Endothelial cell of umbilical vein (primary cell): ENCODE results near the gene FAM98C. TPM values are rescaled to one million over a fixed set of nuclear protein-coding genes. Genes with fewer than 3 reads are reported as not detected.

Source experiments
- BruUV-seq: library from RNA; stranded (reverse); fragments of 400-500 nt; replicated peaks from 2 replicates; lab custom pipeline; 2021; lab: Mats Ljungman, UMichigan
- CTCF ChIA-PET: fragments of 300-600, 350-600 bp; sonication (Branson Sonifier 250); formaldehyde crosslinking; loops from one replicate; lab custom pipeline; 2021; ENCODE audit warnings: antibody characterized with exemption, inconsistent platforms; lab: Charles Lee
- POLR2A ChIA-PET: fragments of 300-600, 350-600 bp; sonication (Branson Sonifier 250); formaldehyde crosslinking; loops from one replicate; lab custom pipeline; 2021; ENCODE audit warnings: antibody characterized with exemption, inconsistent platforms; lab: Charles Lee
- DNase-seq: peaks from one replicate; pipeline ENCODE4 v3.0.0-alpha.2; 2011; ENCODE audit warnings: low read depth, low spot score
- FAIRE-seq: peaks from 2 replicates; lab custom pipeline; 2011; peaks lifted over from hg19 to GRCh38; lab: Jason Lieb, UNC
- H2AFZ ChIP-seq: 2 replicates; pipeline ENCODE4 v1.6.0; 2012; ENCODE audit warnings: low read depth, low read length, control low read depth, inconsistent platforms
- H3K27ac ChIP-seq: 2 replicates; pipeline ENCODE4 v1.5.1; 2011; ENCODE audit warnings: low read depth, mild to moderate bottlenecking, control low read depth, low read length, moderate library complexity; ENCODE audit not compliant: insufficient read depth
- H3K27me3 ChIP-seq, 2 experiments: 2 replicates each; pipeline versions ENCODE4 v1.6.0 to v1.6.1; 2011; ENCODE audit warnings: low read length in 2 of 2, mixed read lengths in 1 of 2; ENCODE audit not compliant: control insufficient read depth in 2 of 2, insufficient read depth in 2 of 2
- H3K36me3 ChIP-seq, 2 experiments: 2 replicates in 1 of 2; 3 replicates in 1 of 2; pipeline ENCODE4 v1.5.1; 2011; ENCODE audit warnings: low read length in 2 of 2, mild to moderate bottlenecking in 1 of 2, moderate library complexity in 1 of 2; ENCODE audit not compliant: control insufficient read depth in 2 of 2, insufficient read depth in 2 of 2; ENCODE audit errors: extremely low read depth in 1 of 2
- H3K4me1 ChIP-seq: 3 replicates; pipeline ENCODE4 v1.5.1; 2011; ENCODE audit warnings: mild to moderate bottlenecking, low read length; ENCODE audit not compliant: control insufficient read depth, insufficient read depth; ENCODE audit errors: extremely low read depth
- H3K4me2 ChIP-seq: 2 replicates; pipeline ENCODE4 v1.6.1; 2011; ENCODE audit warnings: low read length, control low read depth, mixed read lengths; ENCODE audit not compliant: insufficient read depth
- H3K4me3 ChIP-seq, 3 experiments: fragments of 200-600 bp in 1 of 3; sonication (generic), shearing (Covaris generic) in 1 of 3; replicated peaks in 1 of 3; 2 replicates each; pipeline ENCODE4 v1.5.1; 2011 to 2016; ENCODE audit warnings: control low read depth in 3 of 3, low read length in 3 of 3, mild to moderate bottlenecking in 2 of 3, inconsistent platforms in 1 of 3, low read depth in 1 of 3, moderate library complexity in 1 of 3; ENCODE audit not compliant: insufficient read depth in 1 of 3
- H3K79me2 ChIP-seq: 2 replicates; pipeline ENCODE4 v1.6.0; 2012; ENCODE audit warnings: low read length, inconsistent platforms; ENCODE audit not compliant: control insufficient read depth, insufficient read depth
- H3K9ac ChIP-seq: replicated peaks from 2 replicates; pipeline ENCODE3; 2011; ENCODE audit warnings: low read length, control low read depth; ENCODE audit not compliant: insufficient read depth; ENCODE audit errors: extremely low read depth
- H3K9me1 ChIP-seq: replicated peaks from 3 replicates; pipeline ENCODE4 v1.6.0; 2011; ENCODE audit warnings: mild to moderate bottlenecking, low read length; ENCODE audit not compliant: control insufficient read depth, insufficient read depth; ENCODE audit errors: extremely low read depth
- H3K9me3 ChIP-seq: replicated peaks from 2 replicates; pipeline ENCODE4 v1.5.1; 2012; ENCODE audit warnings: low read length, inconsistent platforms; ENCODE audit not compliant: control insufficient read depth, insufficient read depth
- H4K20me1 ChIP-seq: replicated peaks from 2 replicates; pipeline ENCODE3; 2011; ENCODE audit warnings: mild to moderate bottlenecking, low read length; ENCODE audit not compliant: control insufficient read depth, insufficient read depth; ENCODE audit errors: extremely low read depth
- EZH2 ChIP-seq: IDR thresholded peaks from 2 replicates; pipeline ENCODE4 v1.6.1; 2012; ENCODE audit warnings: borderline replicate concordance, low read depth, mild to moderate bottlenecking, moderate library complexity, low read length, inconsistent platforms; ENCODE audit not compliant: severe bottlenecking
- FOS ChIP-seq: IDR thresholded peaks from 2 replicates; pipeline ENCODE4 v1.6.1; 2011; ENCODE audit warnings: mild to moderate bottlenecking, low read length, moderate library complexity, borderline replicate concordance; ENCODE audit not compliant: insufficient read depth
- GATA2 ChIP-seq: IDR thresholded peaks from 2 replicates; pipeline ENCODE4 v1.7.0; 2011; ENCODE audit warnings: low read depth, mild to moderate bottlenecking, moderate library complexity, mixed read lengths, low read length; ENCODE audit not compliant: insufficient read length, insufficient read depth
- JUN ChIP-seq: IDR thresholded peaks from 2 replicates; pipeline ENCODE4 v1.6.1; 2011; ENCODE audit warnings: borderline replicate concordance, low read depth; ENCODE audit not compliant: insufficient read length, insufficient read depth
- MYC ChIP-seq: IDR thresholded peaks from one replicate; pipeline ENCODE4 v1.6.1; 2011; ENCODE audit warnings: mild to moderate bottlenecking, low read depth, low read length
- POLR2A ChIP-seq: IDR thresholded peaks from 2 replicates; pipeline ENCODE4 v1.6.1; 2012; ENCODE audit warnings: low read depth, mild to moderate bottlenecking, control low read depth, low read length
- POLR2AphosphoS5 ChIP-seq: IDR thresholded peaks from 2 replicates; pipeline ENCODE4 v1.6.1; 2012; ENCODE audit warnings: low read depth, mild to moderate bottlenecking, control low read depth, low read length, moderate library complexity; ENCODE audit not compliant: insufficient read depth
- dilution Hi-C: fragments of 300-500 bp; cut with MboI; formaldehyde crosslinking; loops from one replicate; pipeline ENCODE4 v1.15.0; 2019; ENCODE audit warnings: low sequenced_read_pairs; ENCODE audit not compliant: extremely low pct_ligation_motif_present
- intact Hi-C: fragments of 100-400 bp; cut with micrococcal nuclease; formaldehyde crosslinking; loops from one replicate; pipeline ENCODE4 v1.10.0; 2022
- polyA plus RNA-seq, 4 experiments: library from polyadenylated mRNA; depleted of rRNA in 3 of 4; stranded (reverse) in 3 of 4; unstranded in 1 of 4; fragments of >200 nt; gene quantifications; 2 replicates each; pipeline versions ENCODE4 v1.2.1 to v1.2.3, GENCODE V29; 2011 to 2012; ENCODE audit warnings: missing spikeins in 1 of 4
- total RNA-seq: library from RNA; stranded (reverse); gene quantifications from 2 replicates; pipeline ENCODE4 v1.2.3, GENCODE V29; 2021
- TF ChIP-seq, protein P1 (sequence below): IDR thresholded peaks from 2 replicates; pipeline ENCODE4 v1.6.1; 2011; ENCODE audit not compliant: insufficient read depth, insufficient read length
- TF ChIP-seq, protein P2 (sequence below), 2 donors: IDR thresholded peaks; 1 replicate in 1 of 2; 2 replicates in 1 of 2; pipeline ENCODE4 v1.5.1; 2011; ENCODE audit warnings: low read length in 2 of 2, mild to moderate bottlenecking in 2 of 2, moderate library complexity in 2 of 2, control low read depth in 1 of 2, inconsistent platforms in 1 of 2, low read depth in 1 of 2; ENCODE audit not compliant: insufficient read depth in 1 of 2; ENCODE audit errors: extremely low read depth in 1 of 2

The FAM98C gene
- total and polyA plus RNA-seq, 2 donors (not counting 3 experiments of a cell fraction or from before 2014, with no cell fraction given), result 12.6 to 13.0 TPM

DNA sequence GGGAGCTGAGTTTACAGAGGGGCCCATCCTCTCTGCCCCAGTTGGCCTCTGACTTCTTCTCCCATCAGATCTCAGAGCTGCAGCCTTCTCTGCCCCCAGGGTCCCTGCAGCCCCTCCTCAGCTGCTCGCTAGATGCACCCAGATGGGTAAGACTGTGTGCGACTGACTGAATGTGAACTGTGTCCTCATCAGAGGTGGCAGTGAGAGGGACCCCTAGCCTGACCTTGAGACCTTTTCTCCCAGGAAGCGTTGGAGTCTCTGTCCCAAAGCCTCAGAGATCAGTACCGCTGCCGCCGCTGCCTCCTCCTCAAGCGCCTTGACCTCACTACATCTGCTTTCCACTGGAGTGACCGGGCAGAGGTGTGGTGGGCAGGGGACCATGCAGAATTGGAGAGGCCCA lies 2.4 kb downstream of the FAM98C start:
- no peak for DNase-seq
- POLR2A ChIA-PET, result no interaction called here
- H3K79me2 ChIP-seq, result no peaks in the 10 kb centered on the region
- H2AFZ ChIP-seq, result no peak overlapping the region
- no peaks in the 10 kb centered on the region for H3K36me3 ChIP-seq
- intact Hi-C loops, result loop anchor here (10.0 kb wide), 1 partner anchor 300 kb away; no protein-coding TSS in a partner anchor
- H3K27me3 ChIP-seq, result no peaks in the 10 kb centered on the region
- no TSS peak for BruUV-seq
- dilution Hi-C loops, result no loop called here
- H3K4me2 ChIP-seq, result no peak overlapping the region
- no peak overlapping the region for H3K27ac ChIP-seq
- no peak for FAIRE-seq
- no peaks in the 10 kb centered on the region for H3K9me1 ChIP-seq
- H3K4me3 ChIP-seq, result no peak overlapping the region
- peaks cover 2% of the 10 kb centered on the region for H3K4me1 ChIP-seq
- TF ChIP-seq POLR2AphosphoS5 (no peak), FOS (no peak), POLR2A (no peak), MYC (no peak), JUN (no peak), GATA2 (no peak), EZH2 (no peak)
- TF ChIP-seq, protein P1, sequence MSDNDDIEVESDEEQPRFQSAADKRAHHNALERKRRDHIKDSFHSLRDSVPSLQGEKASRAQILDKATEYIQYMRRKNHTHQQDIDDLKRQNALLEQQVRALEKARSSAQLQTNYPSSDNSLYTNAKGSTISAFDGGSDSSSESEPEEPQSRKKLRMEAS, result no peak
- TF ChIP-seq, protein P2, sequence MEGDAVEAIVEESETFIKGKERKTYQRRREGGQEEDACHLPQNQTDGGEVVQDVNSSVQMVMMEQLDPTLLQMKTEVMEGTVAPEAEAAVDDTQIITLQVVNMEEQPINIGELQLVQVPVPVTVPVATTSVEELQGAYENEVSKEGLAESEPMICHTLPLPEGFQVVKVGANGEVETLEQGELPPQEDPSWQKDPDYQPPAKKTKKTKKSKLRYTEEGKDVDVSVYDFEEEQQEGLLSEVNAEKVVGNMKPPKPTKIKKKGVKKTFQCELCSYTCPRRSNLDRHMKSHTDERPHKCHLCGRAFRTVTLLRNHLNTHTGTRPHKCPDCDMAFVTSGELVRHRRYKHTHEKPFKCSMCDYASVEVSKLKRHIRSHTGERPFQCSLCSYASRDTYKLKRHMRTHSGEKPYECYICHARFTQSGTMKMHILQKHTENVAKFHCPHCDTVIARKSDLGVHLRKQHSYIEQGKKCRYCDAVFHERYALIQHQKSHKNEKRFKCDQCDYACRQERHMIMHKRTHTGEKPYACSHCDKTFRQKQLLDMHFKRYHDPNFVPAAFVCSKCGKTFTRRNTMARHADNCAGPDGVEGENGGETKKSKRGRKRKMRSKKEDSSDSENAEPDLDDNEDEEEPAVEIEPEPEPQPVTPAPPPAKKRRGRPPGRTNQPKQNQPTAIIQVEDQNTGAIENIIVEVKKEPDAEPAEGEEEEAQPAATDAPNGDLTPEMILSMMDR (IDR thresholded peaks at IDR 0.05; ENCODE audit: extremely low read depth in 1 of 2, insufficient read depth in 1 of 2, low read depth in 1 of 2, low read length in 2 of 2), result no peak
- no peaks in the 10 kb centered on the region for H3K9me3 ChIP-seq
- CTCF ChIA-PET, result interaction anchor here (3.4 kb wide), 1 partner anchor 229 kb away, joined by 66 read pairs; no protein-coding TSS in a partner anchor
- H4K20me1 ChIP-seq, result no peaks in the 10 kb centered on the region
- H3K9ac ChIP-seq, result no peak overlapping the region
